ENCODE results near the gene SLC17A7.
"Not testable (repeated sequence)": the region's sequence is repeated elsewhere in the genome, so short reads cannot be mapped to it uniquely, and the experiment has no call there.

Gene SLC17A7

GRCh38 chr19:49465371-49465770 is 24.0 kb upstream of the SLC17A7 start:
- H3K27ac ChIP-seq: no peak overlapping the region
- H3K27me3 ChIP-seq (replicated peaks): no peaks in the 10 kb centered on the region
- H3K36me3 ChIP-seq (replicated peaks): peaks cover 10% of the 10 kb centered on the region
- no peak for TF ChIP-seq CTCF (IDR thresholded peaks at IDR 0.05; ENCODE audit: low read depth, low read length, missing control alignments)
- in situ Hi-C loops (cut with HindIII; ENCODE audit: low pct_ligation_motif_present, low sequenced_read_pairs): no loop called here
- no peak for DNase-seq
- no peak overlapping the region for H3K4me3 ChIP-seq (ENCODE audit: low read depth, low read length)

- Histone ChIP-seq H3K36me3 (replicated peaks) (peaks cover 6% of the 10 kb centered on the region), H3K27ac (no peak overlapping the region), H3K27me3 (replicated peaks) (no peaks in the 10 kb centered on the region), H3K4me3 (ENCODE audit: low read depth, low read length) (no peak overlapping the region)
- no peak for TF ChIP-seq CTCF (IDR thresholded peaks at IDR 0.05; ENCODE audit: low read depth, low read length, missing control alignments)
- in situ Hi-C loops (cut with HindIII; ENCODE audit: low pct_ligation_motif_present, low sequenced_read_pairs): no loop called here
- no peak for DNase-seq
These were observed 22.8 kb upstream of the SLC17A7 start for GRCh38 chr19:49463960-49464740.

GRCh38 chr19:49462492-49462891 is 21.2 kb upstream of the SLC17A7 start:
- no peak for DNase-seq
- Histone ChIP-seq H3K36me3 (replicated peaks) (peaks cover 3% of the 10 kb centered on the region), H3K27ac (no peak overlapping the region), H3K27me3 (replicated peaks) (no peaks in the 10 kb centered on the region), H3K4me3 (ENCODE audit: low read depth, low read length) (no peak overlapping the region)
- in situ Hi-C loops (cut with HindIII; ENCODE audit: low pct_ligation_motif_present, low sequenced_read_pairs): no loop called here
- TF ChIP-seq CTCF (IDR thresholded peaks at IDR 0.05; ENCODE audit: low read depth, low read length, missing control alignments): no peak

GRCh38 chr19:49461656-49462055 is 20.3 kb upstream of the SLC17A7 start:
- in situ Hi-C loops (cut with HindIII; ENCODE audit: low pct_ligation_motif_present, low sequenced_read_pairs): no loop called here
- DNase-seq: no peak
- Histone ChIP-seq H3K27me3 (replicated peaks) (no peaks in the 10 kb centered on the region), H3K27ac (no peak overlapping the region), H3K36me3 (replicated peaks) (peaks cover 3% of the 10 kb centered on the region), H3K4me3 (ENCODE audit: low read depth, low read length) (no peak overlapping the region)
- TF ChIP-seq CTCF (IDR thresholded peaks at IDR 0.05; ENCODE audit: low read depth, low read length, missing control alignments): no peak

- H3K36me3 ChIP-seq (replicated peaks); H3K27me3 ChIP-seq (replicated peaks); H3K27ac ChIP-seq; DNase-seq; H3K4me3 ChIP-seq (ENCODE audit: low read depth, low read length); in situ Hi-C loops (cut with HindIII; ENCODE audit: low pct_ligation_motif_present, low sequenced_read_pairs): not testable (repeated sequence)
These were observed 19.8 kb upstream of the SLC17A7 start for GRCh38 chr19:49461130-49461529.

- no peak for TF ChIP-seq CTCF (IDR thresholded peaks at IDR 0.05; ENCODE audit: low read depth, low read length, missing control alignments)
These were observed 18.1 kb upstream of the SLC17A7 start for GRCh38 chr19:49459388-49459787.

More at GRCh38 chr19:49459388-49459787, 18.1 kb upstream of the SLC17A7 start:
- in situ Hi-C loops (cut with HindIII; ENCODE audit: low pct_ligation_motif_present, low sequenced_read_pairs): no loop called here
- no peaks in the 10 kb centered on the region for H3K36me3 ChIP-seq (replicated peaks)
- no peak overlapping the region for H3K27ac ChIP-seq
- H3K4me3 ChIP-seq (ENCODE audit: low read depth, low read length): no peak overlapping the region
- no peak for DNase-seq
- no peaks in the 10 kb centered on the region for H3K27me3 ChIP-seq (replicated peaks)

All from brain microvascular endothelial cell (primary cell).